OCI-LY7 (cell line): ENCODE measurements around the gene IFT43. TPM values are rescaled to one million over a fixed set of nuclear protein-coding genes. Genes with fewer than 3 reads are reported as not detected.

Experiments used
- BruUV-seq: library from RNA; stranded (reverse); fragments of 400-500 nt; replicated peaks from 2 replicates; lab custom pipeline; 2021; lab: Mats Ljungman, UMichigan
- CTCF ChIA-PET: fragments of 300-600 bp; sonication (Branson Sonifier 250); formaldehyde crosslinking; loops from one replicate; lab custom pipeline; 2022; ENCODE audit warnings: antibody characterized with exemption; ENCODE audit not compliant: unreplicated experiment; lab: Charles Lee
- POLR2A ChIA-PET: fragments of 300-600 bp; sonication (Branson Sonifier 250); formaldehyde crosslinking; loops from one replicate; lab custom pipeline; 2022; ENCODE audit warnings: antibody characterized with exemption; lab: Charles Lee
- DNase-seq: peaks from one replicate; pipeline ENCODE4 v3.0.0-alpha.2; 2015; ENCODE audit warnings: low spot score
- H2AFZ ChIP-seq: fragments of 200-600 bp; sonication (generic), shearing (Covaris generic); 2 replicates; pipeline ENCODE4 v1.6.1; 2014; ENCODE audit warnings: mild to moderate bottlenecking, antibody characterized with exemption, low read length, moderate library complexity
- H3K27ac ChIP-seq: fragments of 200-600 bp; sonication (generic); 2 replicates; pipeline ENCODE4 v1.5.1; 2014; ENCODE audit warnings: mixed run types, low read depth, mild to moderate bottlenecking, moderate library complexity, low read length, inconsistent platforms; ENCODE audit not compliant: poor library complexity, severe bottlenecking
- H3K36me3 ChIP-seq: fragments of 200-600 bp; sonication (generic); 2 replicates; pipeline ENCODE4 v1.6.1; 2014; ENCODE audit warnings: mild to moderate bottlenecking, antibody characterized with exemption, low read length, moderate library complexity, mixed read lengths; ENCODE audit not compliant: insufficient read depth
- H3K4me1 ChIP-seq: fragments of 200-600 bp; sonication (generic); 2 replicates; pipeline ENCODE4 v1.5.1; 2014; ENCODE audit warnings: mild to moderate bottlenecking, low read length; ENCODE audit not compliant: insufficient read depth, poor library complexity, severe bottlenecking
- H3K4me2 ChIP-seq: fragments of 200-600 bp; sonication (generic); 2 replicates; pipeline ENCODE4 v1.6.1; 2014; ENCODE audit warnings: mild to moderate bottlenecking, low read length
- H3K4me3 ChIP-seq: fragments of 200-600 bp; sonication (generic); 2 replicates; pipeline ENCODE4 v1.5.1; 2014; ENCODE audit warnings: mild to moderate bottlenecking, low read depth, low read length; ENCODE audit not compliant: poor library complexity, severe bottlenecking
- H3K79me2 ChIP-seq: fragments of 200-600 bp; sonication (generic); 2 replicates; pipeline ENCODE4 v1.6.1; 2016; ENCODE audit warnings: low read depth, mild to moderate bottlenecking, low read length, moderate library complexity, mixed read lengths; ENCODE audit not compliant: insufficient read depth
- H3K9me2 ChIP-seq: fragments of 200-600 bp; sonication (generic); 2 replicates; pipeline ENCODE4 v1.6.1; 2016; ENCODE audit warnings: mild to moderate bottlenecking, low read length, mixed read lengths; ENCODE audit not compliant: insufficient read depth
- H3K9me3 ChIP-seq: fragments of 200-600 bp; sonication (generic); 2 replicates; pipeline ENCODE4 v1.6.1; 2014; ENCODE audit warnings: mild to moderate bottlenecking, mixed run types, low read length, mixed read lengths
- H4K20me1 ChIP-seq: fragments of 200-600 bp; sonication (generic); 2 replicates; pipeline ENCODE4 v1.6.1; 2014; ENCODE audit warnings: mild to moderate bottlenecking, antibody characterized with exemption, low read length, moderate library complexity, mixed read lengths; ENCODE audit not compliant: insufficient read depth
- EZH2phosphoT487 ChIP-seq: fragments of 200-600 bp; sonication (generic); IDR thresholded peaks from 2 replicates; pipeline ENCODE4 v1.6.1; 2018; ENCODE audit warnings: low read depth, borderline replicate concordance, mild to moderate bottlenecking, mixed run types, antibody characterized with exemption, low read length, moderate library complexity, mixed read lengths
- intact Hi-C: fragments of 100-400 bp; cut with micrococcal nuclease; formaldehyde crosslinking; loops from one replicate; pipeline ENCODE4 v1.10.0; 2022; ENCODE audit not compliant: unreplicated experiment
- total RNA-seq, 2 experiments: library from RNA; depleted of rRNA in 1 of 2; stranded (reverse); fragments of >200 nt in 1 of 2; shearing (Covaris generic) in 1 of 2; gene quantifications; 2 replicates each; pipeline ENCODE4 v1.2.3, GENCODE V29; 2014 to 2022
- TF ChIP-seq, protein P1 (sequence below): fragments of 200-600 bp; sonication (generic); conservative IDR thresholded peaks from 2 replicates; pipeline ENCODE4 v1.5.1; 2014; ENCODE audit warnings: mild to moderate bottlenecking, antibody characterized with exemption, low read length, moderate library complexity, mixed read lengths

The IFT43 gene
- total RNA-seq, 2 experiments from 2014 or later: 9.3 to 13.6 TPM

DNA sequence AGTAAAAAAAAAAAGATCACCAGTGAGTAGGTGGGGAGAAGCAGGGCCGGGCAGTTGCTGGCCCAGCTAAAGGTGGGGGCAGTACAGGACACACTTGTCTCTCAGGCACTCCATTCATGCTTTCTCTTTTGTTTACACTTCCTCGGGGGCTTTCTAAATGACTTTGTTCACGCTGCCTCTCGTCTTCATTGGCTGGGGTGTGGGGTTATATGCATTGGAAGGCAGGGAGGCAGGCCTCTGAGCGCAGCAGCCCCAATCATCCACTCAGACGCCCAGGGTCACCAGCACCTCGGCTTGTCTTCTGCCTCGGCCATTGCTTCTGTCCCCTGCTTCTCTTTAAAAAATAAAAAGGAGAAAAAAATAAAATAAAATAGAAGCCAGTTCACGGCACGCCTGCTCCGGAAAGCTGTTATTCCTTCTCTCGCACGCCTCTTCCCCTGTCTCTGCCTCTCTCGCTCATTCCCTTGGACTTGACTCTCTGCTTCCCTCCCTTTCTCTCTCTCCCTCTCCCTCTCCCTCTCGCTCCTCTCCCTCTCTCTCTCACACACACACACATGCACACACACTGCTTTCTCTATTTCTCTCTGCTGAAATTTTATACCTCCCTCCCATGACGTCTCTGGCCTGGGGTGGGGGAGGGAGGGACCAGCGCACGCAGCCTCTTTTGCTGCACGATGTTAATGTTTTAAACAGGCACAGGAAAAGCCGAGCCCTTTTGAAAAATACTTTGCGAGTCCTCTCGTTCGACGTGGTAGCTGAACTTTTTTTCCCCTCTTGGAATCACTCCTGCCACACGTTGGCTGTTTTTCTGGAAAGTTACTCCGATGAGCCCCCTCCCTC, 3.9 kb upstream of the IFT43 start, which contains the start of gene TGFB3:
Gene TGFB3, minus strand, starts transcription at position 570 of the 840 bp plus-strand sequence. CDS start 1,102 bp downstream, outside the sequence.
- BruUV-seq: no TSS peak
- Histone ChIP-seq H3K4me3 (peak within 1 kb of the TSS; percentile 76), H3K4me1 (peaks cover 50% of the 10 kb centered on the region), H3K4me2 (peak within 1 kb of the TSS; percentile 98), H3K9me3 (no peaks in the 10 kb centered on the region), H4K20me1 (no peaks in the 10 kb centered on the region), H3K36me3 (no peaks in the 10 kb centered on the region), H2AFZ (peak within 1 kb of the TSS; percentile 96), H3K9me2 (no peaks in the 10 kb centered on the region), H3K27ac (no peak within 1 kb of the TSS), H3K79me2 (no peaks in the 10 kb centered on the region)
- POLR2A ChIA-PET: interaction anchor here (0.5 to 1.2 kb wide), 5 partner anchors 75 to 1205 kb away, joined by 3 to 5 read pairs (median 3); no protein-coding TSS in a partner anchor
- no peak for TF ChIP-seq EZH2phosphoT487
- TF ChIP-seq, protein P1, sequence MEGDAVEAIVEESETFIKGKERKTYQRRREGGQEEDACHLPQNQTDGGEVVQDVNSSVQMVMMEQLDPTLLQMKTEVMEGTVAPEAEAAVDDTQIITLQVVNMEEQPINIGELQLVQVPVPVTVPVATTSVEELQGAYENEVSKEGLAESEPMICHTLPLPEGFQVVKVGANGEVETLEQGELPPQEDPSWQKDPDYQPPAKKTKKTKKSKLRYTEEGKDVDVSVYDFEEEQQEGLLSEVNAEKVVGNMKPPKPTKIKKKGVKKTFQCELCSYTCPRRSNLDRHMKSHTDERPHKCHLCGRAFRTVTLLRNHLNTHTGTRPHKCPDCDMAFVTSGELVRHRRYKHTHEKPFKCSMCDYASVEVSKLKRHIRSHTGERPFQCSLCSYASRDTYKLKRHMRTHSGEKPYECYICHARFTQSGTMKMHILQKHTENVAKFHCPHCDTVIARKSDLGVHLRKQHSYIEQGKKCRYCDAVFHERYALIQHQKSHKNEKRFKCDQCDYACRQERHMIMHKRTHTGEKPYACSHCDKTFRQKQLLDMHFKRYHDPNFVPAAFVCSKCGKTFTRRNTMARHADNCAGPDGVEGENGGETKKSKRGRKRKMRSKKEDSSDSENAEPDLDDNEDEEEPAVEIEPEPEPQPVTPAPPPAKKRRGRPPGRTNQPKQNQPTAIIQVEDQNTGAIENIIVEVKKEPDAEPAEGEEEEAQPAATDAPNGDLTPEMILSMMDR: no peak
- CTCF ChIA-PET: interaction anchor here (1.2 kb wide), 1 partner anchor 75 kb away, joined by 3 read pairs; no protein-coding TSS in a partner anchor
- peak; percentile 35 for DNase-seq
- intact Hi-C loops: loop anchor here (1.0 kb wide), 2 partner anchors 75 to 272 kb away; no protein-coding TSS in a partner anchor

DNA sequence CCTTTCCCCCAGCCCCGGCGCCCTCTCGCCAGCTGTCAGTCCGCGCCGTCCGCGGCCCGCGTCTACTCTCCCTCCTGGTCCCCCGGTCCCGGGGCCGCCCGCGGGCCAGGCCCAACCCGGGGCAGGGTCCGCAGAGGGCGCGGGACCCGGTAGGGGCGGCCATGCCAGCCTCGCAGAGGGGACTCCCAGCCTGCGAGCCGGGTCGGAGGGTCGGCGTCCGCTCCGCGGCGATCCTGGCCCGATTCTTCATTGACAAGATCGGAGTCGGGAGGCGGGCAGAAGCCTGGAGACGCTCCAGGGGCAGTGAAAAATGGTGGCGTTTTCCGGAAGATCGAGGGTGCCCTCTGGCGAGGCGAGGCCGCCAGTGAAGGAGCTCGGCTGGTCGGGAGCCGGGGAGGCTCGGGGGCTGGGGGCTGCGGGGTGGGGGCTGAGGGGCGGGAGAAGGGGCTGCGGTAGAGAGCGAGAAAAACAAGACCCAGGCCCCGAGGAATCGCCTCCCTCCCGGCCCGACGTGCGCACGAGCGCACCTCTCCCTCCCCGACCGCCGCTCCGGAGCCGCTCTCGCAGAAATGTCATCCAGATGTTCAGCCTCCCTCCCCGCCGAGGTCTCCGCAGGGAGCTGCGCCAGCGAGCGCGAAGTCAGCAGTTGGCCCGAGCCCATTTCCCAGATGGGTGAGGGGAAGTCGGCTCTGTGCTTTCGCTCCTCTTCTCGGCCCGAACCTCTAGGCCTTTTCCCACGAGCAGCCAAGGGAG, 3.1 kb upstream of the IFT43 start:
- Histone ChIP-seq H3K4me1 (peaks cover 42% of the 10 kb centered on the region), H3K4me3 (peak overlapping the region; percentile 76), H3K9me3 (no peaks in the 10 kb centered on the region), H3K27ac (no peak overlapping the region), H3K9me2 (no peaks in the 10 kb centered on the region), H3K4me2 (peak overlapping the region; percentile 98), H3K36me3 (no peaks in the 10 kb centered on the region), H2AFZ (peak overlapping the region; percentile 96), H4K20me1 (no peaks in the 10 kb centered on the region), H3K79me2 (no peaks in the 10 kb centered on the region)
- peak; percentile 78 for DNase-seq
- intact Hi-C loops: loop anchor here (1.0 kb wide), 2 partner anchors 76 to 273 kb away; no protein-coding TSS in a partner anchor
- no peak for TF ChIP-seq EZH2phosphoT487
- TF ChIP-seq, protein P1: peak; percentile 70
- ChIA-PET CTCF (interaction anchor here (0.8 to 1.3 kb wide), 2 partner anchors 76 to 274 kb away, joined by 3 to 9 read pairs; no protein-coding TSS in a partner anchor), POLR2A (interaction anchor here (0.5 to 1.3 kb wide), 8 partner anchors 73 to 1206 kb away, joined by 3 to 5 read pairs (median 3); no protein-coding TSS in a partner anchor)
- no TSS peak for BruUV-seq
